HEK293 (cell line): ENCODE results near the gene FAM25A.

Source experiments
- CTCF ChIP-seq: fragments of 450-650 bp; formaldehyde crosslinking; IDR thresholded peaks from 2 replicates; pipeline ENCODE4 v1.5.1; 2016; ENCODE audit warnings: missing biosample characterization, missing genetic modification characterization
- KLF10 ChIP-seq: fragments of 450-650 bp; IDR thresholded peaks from 2 replicates; pipeline ENCODE4 v1.5.1; 2018; ENCODE audit warnings: missing biosample characterization, mild to moderate bottlenecking, missing genetic modification characterization
- ZNF488 ChIP-seq: fragments of 450-650 bp; formaldehyde crosslinking; IDR thresholded peaks from 2 replicates; pipeline ENCODE4 v1.5.1; 2016; ENCODE audit warnings: missing biosample characterization, missing genetic modification characterization

- TF ChIP-seq CTCF (tag by site-specific recombination) (no peak), KLF10 (tag by site-specific recombination) (no peak), ZNF488 (tag by site-specific recombination) (no peak)
These were observed 40.3 kb downstream of the FAM25A start for GRCh38 chr10:87060280-87060928.
